WERI-Rb-1 (cell line): ENCODE measurements around the gene FKBP15.

Experiments
- DNase-seq: peaks from one replicate; pipeline ENCODE4 v3.0.0-alpha.2; 2020
- H3K27ac ChIP-seq: fragments of 250-450 bp; sonication (Bioruptor Pico); 2 replicates; pipeline ENCODE4 v1.5.1; 2020; ENCODE audit warnings: mild to moderate bottlenecking, moderate library complexity
- H3K27me3 ChIP-seq: fragments of 250-450 bp; sonication (Bioruptor Pico); 2 replicates; pipeline ENCODE4 v1.5.1; 2021; ENCODE audit warnings: mild to moderate bottlenecking, low read depth, moderate library complexity; ENCODE audit not compliant: insufficient read depth, severe bottlenecking
- H3K36me3 ChIP-seq: fragments of 250-450 bp; sonication (Bioruptor Pico); 2 replicates; pipeline ENCODE4 v1.5.1; 2020; ENCODE audit warnings: mild to moderate bottlenecking, moderate library complexity
- H3K4me3 ChIP-seq: 2 replicates; pipeline ENCODE4 v1.5.1; 2011; ENCODE audit warnings: low read depth, mild to moderate bottlenecking, control low read depth, low read length
- H3K9me3 ChIP-seq: fragments of 250-450 bp; sonication (Bioruptor Pico); 2 replicates; pipeline ENCODE4 v1.5.1; 2021; ENCODE audit warnings: mild to moderate bottlenecking, moderate library complexity; ENCODE audit not compliant: severe bottlenecking
- TF ChIP-seq, protein P1 (sequence below): IDR thresholded peaks from 2 replicates; pipeline ENCODE4 v1.5.1; 2011; ENCODE audit warnings: low read depth, mild to moderate bottlenecking, control low read depth, inconsistent platforms, low read length

FKBP15 gene

DNA sequence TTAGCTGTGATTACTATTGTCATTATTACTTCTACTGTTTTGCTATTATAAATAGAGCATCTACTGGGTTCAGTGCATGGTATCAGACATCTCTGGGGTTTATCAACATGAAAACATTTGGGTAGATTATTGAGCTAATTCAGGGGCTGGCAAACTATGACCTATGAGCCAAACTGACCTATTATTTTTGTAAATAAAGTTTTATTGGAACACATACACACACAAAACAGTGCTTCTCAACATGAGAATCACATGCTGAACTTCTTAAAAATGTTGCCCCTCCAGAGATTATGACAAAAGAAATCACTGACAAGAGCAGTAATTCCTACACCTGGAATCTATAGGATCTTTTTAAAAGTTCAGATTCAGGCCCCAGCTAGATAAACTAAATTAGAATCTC is 39.9 kb downstream of the FKBP15 start:
- H3K27ac ChIP-seq, result no peak overlapping the region
- no peak overlapping the region for H3K4me3 ChIP-seq
- H3K27me3 ChIP-seq, result no peaks in the 10 kb centered on the region
- no peaks in the 10 kb centered on the region for H3K9me3 ChIP-seq
- TF ChIP-seq, protein P1, sequence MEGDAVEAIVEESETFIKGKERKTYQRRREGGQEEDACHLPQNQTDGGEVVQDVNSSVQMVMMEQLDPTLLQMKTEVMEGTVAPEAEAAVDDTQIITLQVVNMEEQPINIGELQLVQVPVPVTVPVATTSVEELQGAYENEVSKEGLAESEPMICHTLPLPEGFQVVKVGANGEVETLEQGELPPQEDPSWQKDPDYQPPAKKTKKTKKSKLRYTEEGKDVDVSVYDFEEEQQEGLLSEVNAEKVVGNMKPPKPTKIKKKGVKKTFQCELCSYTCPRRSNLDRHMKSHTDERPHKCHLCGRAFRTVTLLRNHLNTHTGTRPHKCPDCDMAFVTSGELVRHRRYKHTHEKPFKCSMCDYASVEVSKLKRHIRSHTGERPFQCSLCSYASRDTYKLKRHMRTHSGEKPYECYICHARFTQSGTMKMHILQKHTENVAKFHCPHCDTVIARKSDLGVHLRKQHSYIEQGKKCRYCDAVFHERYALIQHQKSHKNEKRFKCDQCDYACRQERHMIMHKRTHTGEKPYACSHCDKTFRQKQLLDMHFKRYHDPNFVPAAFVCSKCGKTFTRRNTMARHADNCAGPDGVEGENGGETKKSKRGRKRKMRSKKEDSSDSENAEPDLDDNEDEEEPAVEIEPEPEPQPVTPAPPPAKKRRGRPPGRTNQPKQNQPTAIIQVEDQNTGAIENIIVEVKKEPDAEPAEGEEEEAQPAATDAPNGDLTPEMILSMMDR, result no peak
- H3K36me3 ChIP-seq, result peaks cover 62% of the 10 kb centered on the region
- DNase-seq, result no peak

DNA sequence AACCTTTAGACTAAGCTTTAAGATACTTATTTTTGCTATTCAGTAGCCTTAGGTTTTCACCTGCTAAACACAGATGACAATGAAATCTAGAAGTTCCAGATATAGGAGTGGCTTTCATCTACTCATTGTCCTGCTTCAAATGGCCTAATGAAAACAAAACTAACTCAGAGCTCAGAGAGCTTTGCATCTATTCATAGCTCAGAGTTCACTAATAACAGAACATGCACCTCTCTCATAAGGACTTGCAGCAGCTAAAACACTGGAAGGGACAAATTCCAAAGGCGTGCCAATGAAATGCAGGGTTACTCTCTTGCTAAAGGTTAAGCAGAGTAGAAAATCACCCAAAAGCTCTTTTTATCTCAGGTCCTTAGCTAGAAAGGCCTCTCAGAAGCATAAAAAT is 41.2 kb downstream of the FKBP15 start:
- H3K4me3 ChIP-seq, result no peak overlapping the region
- DNase-seq, result no peak
- no peak overlapping the region for H3K27ac ChIP-seq
- no peaks in the 10 kb centered on the region for H3K9me3 ChIP-seq
- H3K27me3 ChIP-seq, result no peaks in the 10 kb centered on the region
- peaks cover 61% of the 10 kb centered on the region for H3K36me3 ChIP-seq
- TF ChIP-seq, protein P1, result no peak

DNA sequence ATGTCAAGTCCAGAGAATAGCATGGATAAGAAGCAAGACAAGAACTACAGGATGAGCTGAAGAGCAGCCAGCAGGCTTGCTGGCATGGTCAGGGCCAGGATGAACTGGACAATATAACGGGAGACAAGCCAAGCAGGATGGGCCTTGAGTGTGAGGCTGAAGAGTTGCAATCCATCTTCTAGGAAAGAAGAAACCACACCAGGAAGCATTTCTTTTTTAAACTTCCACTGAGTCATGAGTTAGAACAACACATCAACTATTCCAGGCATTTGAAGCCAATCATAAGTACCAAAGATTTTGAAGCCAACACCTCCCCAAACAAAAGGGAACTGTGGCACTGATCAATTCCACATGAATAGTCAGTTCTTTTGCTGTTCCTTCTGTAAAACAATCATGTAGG is 43.0 kb downstream of the FKBP15 start:
- H3K9me3 ChIP-seq, result no peaks in the 10 kb centered on the region
- TF ChIP-seq, protein P1, result no peak
- no peak for DNase-seq
- H3K27ac ChIP-seq, result no peak overlapping the region
- no peaks in the 10 kb centered on the region for H3K27me3 ChIP-seq
- H3K4me3 ChIP-seq, result no peak overlapping the region
- peaks cover 61% of the 10 kb centered on the region for H3K36me3 ChIP-seq

DNA sequence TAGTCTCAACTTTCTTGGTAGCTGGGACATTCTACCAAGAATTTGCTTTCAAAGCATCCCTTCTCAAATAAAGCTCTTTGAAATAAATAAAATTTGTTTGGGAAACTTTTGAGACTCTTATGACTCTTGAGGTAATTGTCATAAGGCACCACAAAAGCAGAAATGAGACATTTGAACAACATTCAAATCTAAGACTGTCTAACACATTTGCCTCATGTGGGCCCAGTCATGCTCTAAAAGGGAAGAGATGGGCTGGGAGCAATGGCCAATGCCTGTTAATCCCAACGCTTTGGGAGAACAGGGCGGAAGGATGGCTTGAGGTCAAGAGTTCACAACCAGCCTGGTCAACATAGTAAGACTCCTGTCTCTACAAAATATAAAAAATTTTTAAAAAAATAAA is 43.8 kb downstream of the FKBP15 start:
- no peak for DNase-seq
- H3K36me3 ChIP-seq, result peaks cover 61% of the 10 kb centered on the region
- TF ChIP-seq, protein P1, result no peak
- H3K4me3 ChIP-seq, result no peak overlapping the region
- no peaks in the 10 kb centered on the region for H3K27me3 ChIP-seq
- no peak overlapping the region for H3K27ac ChIP-seq
- H3K9me3 ChIP-seq, result no peaks in the 10 kb centered on the region

DNA sequence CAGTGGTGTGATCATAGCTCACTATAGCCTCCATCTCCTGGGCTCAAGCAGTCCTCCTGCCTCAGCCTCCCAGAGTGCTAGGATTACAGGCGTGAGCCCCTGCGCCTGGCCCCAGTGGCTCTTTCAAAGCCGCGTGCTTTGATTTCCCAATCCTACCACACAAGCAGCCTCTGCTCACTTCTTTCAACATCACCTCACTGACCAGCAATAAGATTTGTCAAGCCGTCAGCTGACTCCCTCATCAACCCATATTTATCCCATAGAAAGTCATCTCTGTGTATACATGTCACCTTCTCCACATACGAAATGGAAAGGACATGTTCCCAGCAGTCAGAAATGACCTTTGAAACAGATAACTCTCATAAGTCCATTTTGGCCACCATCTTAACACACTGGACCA is 44.3 kb downstream of the FKBP15 start:
- H3K4me3 ChIP-seq, result no peak overlapping the region
- peaks cover 60% of the 10 kb centered on the region for H3K36me3 ChIP-seq
- no peaks in the 10 kb centered on the region for H3K9me3 ChIP-seq
- H3K27ac ChIP-seq, result no peak overlapping the region
- no peaks in the 10 kb centered on the region for H3K27me3 ChIP-seq
- TF ChIP-seq, protein P1, result no peak
- no peak for DNase-seq

DNA sequence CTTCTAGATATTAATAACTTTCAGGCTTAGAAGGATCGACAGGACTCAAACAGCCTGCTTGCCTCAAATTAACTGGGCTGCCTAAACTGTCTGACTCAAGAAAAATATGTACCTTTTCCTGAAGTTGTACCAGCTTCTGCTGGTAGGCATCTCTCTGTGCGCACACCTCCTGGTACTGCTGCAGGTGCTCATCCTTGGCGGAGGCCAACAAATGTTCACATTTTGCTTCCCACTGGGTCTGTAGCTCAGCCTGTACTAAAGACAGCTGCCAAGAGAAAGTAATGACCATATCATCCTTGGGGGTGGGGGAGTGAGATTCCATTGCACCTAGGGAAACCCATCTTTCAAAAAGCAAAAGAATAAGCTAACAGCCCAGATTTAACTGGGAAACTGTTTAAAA is 47.7 kb downstream of the FKBP15 start:
- no peak for DNase-seq
- TF ChIP-seq, protein P1, result no peak
- peaks cover 85% of the 10 kb centered on the region for H3K36me3 ChIP-seq
- no peaks in the 10 kb centered on the region for H3K9me3 ChIP-seq
- H3K27ac ChIP-seq, result no peak overlapping the region
- no peaks in the 10 kb centered on the region for H3K27me3 ChIP-seq
- no peak overlapping the region for H3K4me3 ChIP-seq
